HEK293 (cell line): ENCODE data around the gene ST3GAL5.

Experiments used
- BCL11B ChIP-seq: fragments of 450-650 bp; formaldehyde crosslinking; IDR thresholded peaks from 2 replicates; pipeline ENCODE4 v1.5.1; 2016; ENCODE audit warnings: low read depth, missing biosample characterization, missing genetic modification characterization
- ZEB2 ChIP-seq: fragments of 450-650 bp; formaldehyde crosslinking; IDR thresholded peaks from 2 replicates; pipeline ENCODE4 v1.5.1; 2016; ENCODE audit warnings: missing biosample characterization, missing genetic modification characterization
- ZNF146 ChIP-seq: fragments of 450-650 bp; formaldehyde crosslinking; IDR thresholded peaks from 2 replicates; pipeline ENCODE4 v1.5.1; 2016; ENCODE audit warnings: missing biosample characterization, missing genetic modification characterization
- ZNF155 ChIP-seq: fragments of 450-650 bp; formaldehyde crosslinking; IDR thresholded peaks from 2 replicates; pipeline ENCODE4 v1.5.1; 2016; ENCODE audit warnings: missing biosample characterization, missing genetic modification characterization
- ZNF302 ChIP-seq: fragments of 450-650 bp; formaldehyde crosslinking; IDR thresholded peaks from 2 replicates; pipeline ENCODE4 v1.5.1; 2016; ENCODE audit warnings: missing biosample characterization, missing genetic modification characterization, low read depth
- ZNF433 ChIP-seq: fragments of 450-650 bp; formaldehyde crosslinking; IDR thresholded peaks from 2 replicates; pipeline ENCODE4 v1.5.1; 2016; ENCODE audit warnings: missing biosample characterization, missing genetic modification characterization, low read depth
- ZNF585B ChIP-seq: fragments of 450-650 bp; formaldehyde crosslinking; IDR thresholded peaks from 2 replicates; pipeline ENCODE4 v1.5.1; 2016; ENCODE audit warnings: missing biosample characterization, missing genetic modification characterization
- ZNF670 ChIP-seq: fragments of 450-650 bp; formaldehyde crosslinking; IDR thresholded peaks from 2 replicates; pipeline ENCODE4 v1.5.1; 2016; ENCODE audit warnings: missing biosample characterization, missing genetic modification characterization, low read depth
- TF ChIP-seq, protein P1 (sequence below): fragments of 450-650 bp; formaldehyde crosslinking; IDR thresholded peaks from 2 replicates; pipeline ENCODE4 v1.5.1; 2016; ENCODE audit warnings: missing biosample characterization, missing genetic modification characterization
- TF ChIP-seq, protein P2 (sequence below): sonication (generic); formaldehyde crosslinking; IDR thresholded peaks from 2 replicates; pipeline ENCODE4 v1.8.1; 2022; ENCODE audit warnings: mild to moderate bottlenecking, moderate library complexity, missing genetic modification reagents
- TF ChIP-seq, protein P3 (sequence below): fragments of 450-650 bp; formaldehyde crosslinking; IDR thresholded peaks from 2 replicates; pipeline ENCODE4 v1.5.1; 2016; ENCODE audit warnings: missing biosample characterization, missing genetic modification characterization
- TF ChIP-seq, protein P4 (sequence below): fragments of 450-650 bp; formaldehyde crosslinking; IDR thresholded peaks from 2 replicates; pipeline ENCODE4 v1.5.1; 2016; ENCODE audit warnings: missing biosample characterization, missing genetic modification characterization

DNA sequence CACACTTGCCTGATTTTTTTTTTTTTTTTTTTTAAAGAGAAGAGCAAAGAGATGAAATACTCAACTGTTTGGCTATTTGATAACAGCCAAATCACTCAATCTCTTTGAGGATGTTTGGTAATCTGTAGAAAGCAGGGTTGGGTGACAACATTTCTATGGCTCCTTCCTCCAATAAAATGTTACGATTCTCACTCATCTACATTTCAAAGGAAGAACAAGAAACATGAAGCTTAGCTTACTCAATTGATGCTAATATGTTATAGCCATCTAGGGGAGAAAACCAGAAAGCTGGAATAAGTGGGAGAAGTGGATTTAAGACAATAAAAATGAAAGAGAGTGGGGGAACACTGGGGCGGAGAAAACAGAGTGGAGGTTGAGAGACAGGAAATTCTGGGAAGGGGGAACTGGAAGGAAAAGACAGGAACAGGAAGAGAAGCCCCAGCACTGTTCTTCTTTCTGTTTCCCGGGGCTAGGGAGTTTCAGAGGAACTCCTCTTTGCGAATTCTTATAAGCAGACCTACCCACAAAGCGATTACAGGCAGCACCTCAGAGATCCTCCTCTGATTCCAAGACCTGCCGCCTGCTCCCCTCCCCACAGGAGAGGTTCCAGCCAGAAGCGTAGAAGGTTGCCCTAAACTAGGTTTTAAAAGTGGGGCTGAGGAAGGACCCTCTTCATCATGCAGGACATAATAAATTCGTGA, 13.3 kb downstream of the ST3GAL5 start:
- TF ChIP-seq, protein P1, sequence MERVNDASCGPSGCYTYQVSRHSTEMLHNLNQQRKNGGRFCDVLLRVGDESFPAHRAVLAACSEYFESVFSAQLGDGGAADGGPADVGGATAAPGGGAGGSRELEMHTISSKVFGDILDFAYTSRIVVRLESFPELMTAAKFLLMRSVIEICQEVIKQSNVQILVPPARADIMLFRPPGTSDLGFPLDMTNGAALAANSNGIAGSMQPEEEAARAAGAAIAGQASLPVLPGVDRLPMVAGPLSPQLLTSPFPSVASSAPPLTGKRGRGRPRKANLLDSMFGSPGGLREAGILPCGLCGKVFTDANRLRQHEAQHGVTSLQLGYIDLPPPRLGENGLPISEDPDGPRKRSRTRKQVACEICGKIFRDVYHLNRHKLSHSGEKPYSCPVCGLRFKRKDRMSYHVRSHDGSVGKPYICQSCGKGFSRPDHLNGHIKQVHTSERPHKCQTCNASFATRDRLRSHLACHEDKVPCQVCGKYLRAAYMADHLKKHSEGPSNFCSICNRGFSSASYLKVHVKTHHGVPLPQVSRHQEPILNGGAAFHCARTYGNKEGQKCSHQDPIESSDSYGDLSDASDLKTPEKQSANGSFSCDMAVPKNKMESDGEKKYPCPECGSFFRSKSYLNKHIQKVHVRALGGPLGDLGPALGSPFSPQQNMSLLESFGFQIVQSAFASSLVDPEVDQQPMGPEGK (tag by site-specific recombination) = no peak
- TF ChIP-seq ZNF433 (tag by site-specific recombination) = no peak
- TF ChIP-seq, protein P2, sequence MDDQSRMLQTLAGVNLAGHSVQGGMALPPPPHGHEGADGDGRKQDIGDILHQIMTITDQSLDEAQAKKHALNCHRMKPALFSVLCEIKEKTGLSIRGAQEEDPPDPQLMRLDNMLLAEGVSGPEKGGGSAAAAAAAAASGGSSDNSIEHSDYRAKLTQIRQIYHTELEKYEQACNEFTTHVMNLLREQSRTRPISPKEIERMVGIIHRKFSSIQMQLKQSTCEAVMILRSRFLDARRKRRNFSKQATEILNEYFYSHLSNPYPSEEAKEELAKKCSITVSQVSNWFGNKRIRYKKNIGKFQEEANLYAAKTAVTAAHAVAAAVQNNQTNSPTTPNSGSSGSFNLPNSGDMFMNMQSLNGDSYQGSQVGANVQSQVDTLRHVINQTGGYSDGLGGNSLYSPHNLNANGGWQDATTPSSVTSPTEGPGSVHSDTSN (CRISPR knock-in tag) = no peak
- TF ChIP-seq ZNF585B (tag by site-specific recombination) = no peak
- TF ChIP-seq BCL11B = no peak
- TF ChIP-seq ZEB2 (tag by site-specific recombination) = no peak
- TF ChIP-seq, protein P3, sequence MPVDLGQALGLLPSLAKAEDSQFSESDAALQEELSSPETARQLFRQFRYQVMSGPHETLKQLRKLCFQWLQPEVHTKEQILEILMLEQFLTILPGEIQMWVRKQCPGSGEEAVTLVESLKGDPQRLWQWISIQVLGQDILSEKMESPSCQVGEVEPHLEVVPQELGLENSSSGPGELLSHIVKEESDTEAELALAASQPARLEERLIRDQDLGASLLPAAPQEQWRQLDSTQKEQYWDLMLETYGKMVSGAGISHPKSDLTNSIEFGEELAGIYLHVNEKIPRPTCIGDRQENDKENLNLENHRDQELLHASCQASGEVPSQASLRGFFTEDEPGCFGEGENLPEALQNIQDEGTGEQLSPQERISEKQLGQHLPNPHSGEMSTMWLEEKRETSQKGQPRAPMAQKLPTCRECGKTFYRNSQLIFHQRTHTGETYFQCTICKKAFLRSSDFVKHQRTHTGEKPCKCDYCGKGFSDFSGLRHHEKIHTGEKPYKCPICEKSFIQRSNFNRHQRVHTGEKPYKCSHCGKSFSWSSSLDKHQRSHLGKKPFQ (tag by site-specific recombination) = no peak
- TF ChIP-seq ZNF670 = no peak
- TF ChIP-seq, protein P4, sequence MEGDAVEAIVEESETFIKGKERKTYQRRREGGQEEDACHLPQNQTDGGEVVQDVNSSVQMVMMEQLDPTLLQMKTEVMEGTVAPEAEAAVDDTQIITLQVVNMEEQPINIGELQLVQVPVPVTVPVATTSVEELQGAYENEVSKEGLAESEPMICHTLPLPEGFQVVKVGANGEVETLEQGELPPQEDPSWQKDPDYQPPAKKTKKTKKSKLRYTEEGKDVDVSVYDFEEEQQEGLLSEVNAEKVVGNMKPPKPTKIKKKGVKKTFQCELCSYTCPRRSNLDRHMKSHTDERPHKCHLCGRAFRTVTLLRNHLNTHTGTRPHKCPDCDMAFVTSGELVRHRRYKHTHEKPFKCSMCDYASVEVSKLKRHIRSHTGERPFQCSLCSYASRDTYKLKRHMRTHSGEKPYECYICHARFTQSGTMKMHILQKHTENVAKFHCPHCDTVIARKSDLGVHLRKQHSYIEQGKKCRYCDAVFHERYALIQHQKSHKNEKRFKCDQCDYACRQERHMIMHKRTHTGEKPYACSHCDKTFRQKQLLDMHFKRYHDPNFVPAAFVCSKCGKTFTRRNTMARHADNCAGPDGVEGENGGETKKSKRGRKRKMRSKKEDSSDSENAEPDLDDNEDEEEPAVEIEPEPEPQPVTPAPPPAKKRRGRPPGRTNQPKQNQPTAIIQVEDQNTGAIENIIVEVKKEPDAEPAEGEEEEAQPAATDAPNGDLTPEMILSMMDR (tag by site-specific recombination) = no peak
- TF ChIP-seq ZNF302 (tag by site-specific recombination) = no peak
- no peak for TF ChIP-seq ZNF155 (tag by site-specific recombination)
- no peak for TF ChIP-seq ZNF146 (tag by site-specific recombination)
